HUES48 (cell line): ENCODE measurements around the gene BICRA.

Experiments
- H3K27ac ChIP-seq: one replicate; pipeline ENCODE4 v1.7.0; 2013; ENCODE audit warnings: low read depth, low read length, inconsistent platforms
- H3K27me3 ChIP-seq: 2 replicates; pipeline ENCODE4 v1.6.1; 2013; ENCODE audit warnings: mild to moderate bottlenecking, low read length; ENCODE audit not compliant: control insufficient read depth, insufficient read depth
- H3K36me3 ChIP-seq: 2 replicates; pipeline ENCODE4 v1.6.1; 2013; ENCODE audit warnings: low read length; ENCODE audit not compliant: control insufficient read depth, insufficient read depth
- H3K4me1 ChIP-seq: 2 replicates; pipeline ENCODE4 v1.6.1; 2013; ENCODE audit warnings: mild to moderate bottlenecking, low read length; ENCODE audit not compliant: control insufficient read depth, insufficient read depth
- H3K4me3 ChIP-seq: 2 replicates; pipeline ENCODE4 v1.5.1; 2013; ENCODE audit warnings: mild to moderate bottlenecking, low read depth, low read length
- H3K9ac ChIP-seq: 2 replicates; pipeline ENCODE4 v1.6.1; 2013; ENCODE audit warnings: mild to moderate bottlenecking, low read depth, low read length, moderate library complexity
- H3K9me3 ChIP-seq: 2 replicates; pipeline ENCODE4 v1.6.1; 2013; ENCODE audit warnings: low read length; ENCODE audit not compliant: control insufficient read depth, insufficient read depth

BICRA gene

DNA sequence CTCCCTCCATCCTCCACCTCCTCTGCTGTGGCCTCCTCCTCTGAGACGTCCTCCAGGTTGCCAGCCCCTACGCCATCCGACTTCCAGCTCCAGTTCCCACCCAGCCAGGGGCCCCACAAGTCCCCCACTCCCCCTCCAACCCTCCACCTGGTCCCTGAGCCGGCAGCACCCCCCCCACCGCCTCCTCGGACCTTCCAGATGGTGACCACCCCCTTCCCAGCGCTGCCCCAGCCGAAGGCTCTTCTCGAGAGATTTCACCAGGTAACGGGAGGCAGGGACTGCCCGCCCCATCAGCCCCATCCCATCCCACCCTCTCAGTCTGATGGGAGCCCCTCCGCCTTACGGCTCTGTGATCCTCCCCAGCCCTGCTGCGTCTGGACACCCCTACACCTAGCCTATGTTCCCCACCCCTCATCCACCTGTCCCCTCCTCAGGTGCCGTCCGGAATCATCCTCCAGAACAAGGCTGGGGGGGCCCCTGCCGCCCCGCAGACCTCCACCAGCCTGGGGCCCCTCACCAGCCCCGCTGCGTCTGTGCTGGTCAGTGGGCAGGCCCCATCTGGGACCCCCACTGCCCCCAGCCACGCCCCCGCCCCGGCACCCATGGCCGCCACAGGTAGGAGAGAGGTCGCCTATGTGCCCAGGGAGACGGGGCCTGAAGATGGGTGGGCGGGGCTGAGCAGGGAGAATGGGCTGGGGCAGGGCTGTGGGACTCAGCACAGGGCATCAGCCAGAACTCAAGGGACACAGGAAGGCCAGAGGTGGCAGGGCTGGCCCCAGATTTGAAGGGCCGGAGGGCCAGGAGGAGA lies 85.7 kb downstream of the BICRA start:
- no peak overlapping the region for H3K9ac ChIP-seq
- H3K27ac ChIP-seq: no peak overlapping the region
- no peaks in the 10 kb centered on the region for H3K9me3 ChIP-seq
- H3K4me1 ChIP-seq: no peaks in the 10 kb centered on the region; the same call in 1 of the 2 replicates
- H3K36me3 ChIP-seq: peaks cover 28% of the 10 kb centered on the region
- no peak overlapping the region for H3K4me3 ChIP-seq
- no peaks in the 10 kb centered on the region for H3K27me3 ChIP-seq

DNA sequence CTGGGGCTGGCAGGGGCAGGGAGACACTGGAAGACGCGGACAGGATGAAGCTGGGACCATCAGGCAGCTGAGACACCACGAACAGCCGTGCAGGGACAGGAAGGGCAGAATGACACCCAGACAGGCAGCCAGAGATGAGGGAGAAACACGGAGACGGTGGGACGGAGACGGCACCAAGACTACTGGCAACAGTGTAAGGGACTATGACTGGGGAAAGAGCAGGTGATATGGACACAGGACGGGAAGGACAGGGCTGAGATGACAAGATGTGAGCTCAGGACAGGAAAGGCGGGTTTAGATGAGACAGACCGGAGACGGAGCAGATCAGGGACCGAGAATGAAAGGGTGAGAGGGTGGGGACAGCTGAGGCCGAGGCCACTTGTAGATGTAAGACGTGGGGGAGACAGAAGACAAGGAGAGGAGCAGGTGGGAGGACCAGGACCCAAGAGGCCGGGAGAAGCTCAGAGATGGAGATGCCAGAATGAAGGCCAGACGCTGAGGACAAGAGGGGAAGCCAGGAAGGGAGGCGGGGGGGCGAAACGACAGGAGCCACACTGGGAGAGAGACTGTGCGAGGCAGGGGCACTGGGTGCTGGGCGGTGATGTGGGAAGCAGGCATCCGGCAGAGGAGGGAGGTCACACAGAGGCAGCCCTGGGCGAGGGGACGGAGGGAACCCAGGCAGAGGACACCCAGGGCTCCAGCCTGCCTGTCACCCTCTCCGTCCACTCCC lies 86.8 kb downstream of the BICRA start:
- H3K27me3 ChIP-seq: no peaks in the 10 kb centered on the region
- no peak overlapping the region for H3K9ac ChIP-seq
- peaks cover 32% of the 10 kb centered on the region for H3K36me3 ChIP-seq
- H3K9me3 ChIP-seq: no peaks in the 10 kb centered on the region
- no peak overlapping the region for H3K27ac ChIP-seq
- H3K4me3 ChIP-seq: no peak overlapping the region
- H3K4me1 ChIP-seq: no peaks in the 10 kb centered on the region; the same call in 1 of the 2 replicates

DNA sequence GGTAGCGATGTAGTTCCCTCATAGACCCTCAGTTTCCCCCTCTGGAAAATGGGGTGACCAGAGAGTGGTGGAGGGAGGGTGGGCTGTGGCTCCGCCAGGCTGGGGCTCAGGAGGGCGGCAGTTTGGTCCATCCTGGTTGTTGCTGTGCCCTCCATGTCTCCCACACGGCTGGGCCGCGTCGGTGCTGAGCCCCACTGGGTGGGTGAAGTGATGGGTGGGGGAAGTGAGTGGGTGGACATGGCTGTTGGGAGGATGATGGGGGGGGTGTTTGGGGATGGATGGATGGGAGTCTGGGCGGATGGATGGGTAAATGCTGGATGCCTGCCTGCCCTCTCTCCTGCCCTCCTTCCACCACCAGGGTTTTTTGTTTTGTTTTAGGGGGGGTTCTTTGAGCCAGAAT lies 87.7 kb downstream of the BICRA start:
- no peaks in the 10 kb centered on the region for H3K27me3 ChIP-seq
- H3K27ac ChIP-seq: no peak overlapping the region
- no peak overlapping the region for H3K9ac ChIP-seq
- H3K9me3 ChIP-seq: no peaks in the 10 kb centered on the region
- H3K36me3 ChIP-seq: peaks cover 31% of the 10 kb centered on the region
- H3K4me3 ChIP-seq: no peak overlapping the region
- H3K4me1 ChIP-seq: no peaks in the 10 kb centered on the region; the same call in 1 of the 2 replicates

DNA sequence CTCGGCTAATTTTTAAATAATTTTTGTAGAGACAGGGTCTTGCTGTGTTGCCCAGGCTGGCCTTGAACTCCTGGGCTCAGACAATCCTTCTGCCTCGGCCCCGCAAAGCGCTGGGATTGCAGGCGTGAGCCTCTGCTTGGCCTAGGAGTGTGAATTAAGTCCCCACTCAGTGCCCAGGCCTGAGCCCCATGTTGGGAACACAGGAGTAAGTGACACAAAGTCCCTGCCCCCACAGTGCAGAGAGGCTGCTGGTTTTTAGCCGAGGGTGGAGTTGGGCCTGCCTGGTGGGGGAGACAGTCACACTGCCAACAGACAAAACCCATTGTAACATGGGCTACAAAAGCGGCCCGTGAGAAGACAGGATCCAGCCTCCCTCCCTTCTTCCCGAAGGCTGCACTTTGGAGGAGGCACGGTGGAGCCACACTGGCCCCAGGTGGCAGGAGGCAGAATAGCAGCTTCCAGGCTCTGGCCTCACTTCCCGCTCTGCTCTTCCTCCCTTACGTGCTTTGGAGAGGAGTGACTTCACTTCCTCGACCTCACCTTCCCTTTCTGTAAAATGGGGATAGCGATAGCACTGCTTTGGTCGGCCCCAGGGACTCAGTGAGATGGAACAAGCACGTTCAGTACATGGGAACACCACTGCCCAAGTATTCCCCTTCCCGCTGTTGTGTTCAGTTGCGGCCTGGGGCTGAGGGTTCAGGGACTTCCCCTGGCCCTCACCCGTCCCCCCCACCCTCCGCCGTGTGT lies 89.1 kb downstream of the BICRA start:
- Histone ChIP-seq H3K9ac (no peak overlapping the region), H3K36me3 (peaks cover 31% of the 10 kb centered on the region), H3K27me3 (no peaks in the 10 kb centered on the region), H3K9me3 (no peaks in the 10 kb centered on the region), H3K4me1 (no peaks in the 10 kb centered on the region; the same call in 1 of the 2 replicates), H3K4me3 (no peak overlapping the region), H3K27ac (peak overlapping the region; percentile 63)

DNA sequence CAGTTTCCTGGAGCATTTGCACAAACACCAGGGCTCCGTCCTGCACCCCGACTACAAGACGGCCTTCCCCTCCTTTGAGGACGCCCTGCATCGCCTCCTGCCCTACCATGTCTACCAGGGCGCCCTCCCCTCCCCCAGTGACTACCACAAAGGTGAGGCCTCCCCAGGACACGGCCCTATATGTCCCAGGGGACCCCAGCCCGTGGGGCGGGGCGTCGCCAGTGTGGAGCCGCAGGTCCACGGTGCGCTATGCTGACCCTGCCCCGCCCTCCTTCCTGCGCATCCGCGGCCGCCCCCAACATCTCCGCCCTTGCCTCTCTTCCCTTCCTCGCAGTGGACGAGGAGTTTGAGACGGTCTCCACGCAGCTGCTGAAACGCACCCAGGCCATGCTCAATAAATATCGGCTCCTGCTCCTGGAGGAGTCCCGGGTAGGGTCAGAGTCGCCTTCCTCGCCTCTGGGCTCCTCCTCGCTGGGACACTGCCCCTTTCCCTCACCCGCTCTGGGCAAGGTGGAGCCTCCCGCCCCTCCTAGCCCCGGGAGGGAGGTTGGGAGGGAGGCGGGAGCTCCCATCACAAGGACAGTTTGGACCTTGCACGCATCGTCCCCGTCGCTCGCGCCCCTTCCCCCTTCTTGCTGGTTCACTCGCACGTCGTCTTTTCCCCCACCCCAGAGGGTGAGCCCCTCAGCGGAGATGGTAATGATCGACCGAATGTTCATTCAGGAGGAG lies 89.9 kb downstream of the BICRA start:
- no peak overlapping the region for H3K27ac ChIP-seq
- H3K9ac ChIP-seq: no peak overlapping the region
- H3K27me3 ChIP-seq: no peaks in the 10 kb centered on the region
- peaks cover 34% of the 10 kb centered on the region for H3K36me3 ChIP-seq
- no peak overlapping the region for H3K4me3 ChIP-seq
- no peaks in the 10 kb centered on the region for H3K9me3 ChIP-seq
- H3K4me1 ChIP-seq: no peaks in the 10 kb centered on the region; the same call in 1 of the 2 replicates

DNA sequence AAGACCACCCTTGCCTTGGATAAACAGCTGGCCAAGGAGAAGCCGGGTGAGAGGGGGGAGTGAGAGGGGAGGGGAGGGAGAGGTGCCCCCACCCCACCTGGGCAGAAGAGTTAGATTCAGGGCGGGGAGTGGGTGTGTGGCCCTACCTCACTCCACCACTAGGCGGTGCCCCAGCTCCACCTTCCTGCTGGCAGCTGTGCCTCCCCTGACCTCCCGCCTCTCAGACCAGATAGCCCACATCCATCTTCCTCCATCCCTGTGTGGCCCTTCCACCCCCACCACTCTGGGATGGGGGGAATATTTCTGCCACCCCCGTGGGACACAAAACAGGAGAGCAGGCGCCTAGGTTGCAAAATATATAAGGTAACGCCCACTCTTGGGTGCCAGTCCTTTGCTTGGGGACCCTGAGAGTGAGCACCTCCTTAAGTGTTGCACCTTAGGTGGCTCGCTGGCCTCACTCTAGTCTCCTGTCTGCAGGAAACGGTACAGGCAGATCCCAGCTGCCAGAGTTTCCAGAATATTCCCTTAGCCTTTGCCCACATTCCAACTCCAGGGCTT lies 90.5 kb downstream of the BICRA start:
- H3K27ac ChIP-seq: no peak overlapping the region
- H3K4me3 ChIP-seq: no peak overlapping the region
- H3K27me3 ChIP-seq: no peaks in the 10 kb centered on the region
- no peak overlapping the region for H3K9ac ChIP-seq
- peaks cover 34% of the 10 kb centered on the region for H3K36me3 ChIP-seq
- no peaks in the 10 kb centered on the region for H3K9me3 ChIP-seq
- no peaks in the 10 kb centered on the region; the same call in 1 of the 2 replicates for H3K4me1 ChIP-seq

DNA sequence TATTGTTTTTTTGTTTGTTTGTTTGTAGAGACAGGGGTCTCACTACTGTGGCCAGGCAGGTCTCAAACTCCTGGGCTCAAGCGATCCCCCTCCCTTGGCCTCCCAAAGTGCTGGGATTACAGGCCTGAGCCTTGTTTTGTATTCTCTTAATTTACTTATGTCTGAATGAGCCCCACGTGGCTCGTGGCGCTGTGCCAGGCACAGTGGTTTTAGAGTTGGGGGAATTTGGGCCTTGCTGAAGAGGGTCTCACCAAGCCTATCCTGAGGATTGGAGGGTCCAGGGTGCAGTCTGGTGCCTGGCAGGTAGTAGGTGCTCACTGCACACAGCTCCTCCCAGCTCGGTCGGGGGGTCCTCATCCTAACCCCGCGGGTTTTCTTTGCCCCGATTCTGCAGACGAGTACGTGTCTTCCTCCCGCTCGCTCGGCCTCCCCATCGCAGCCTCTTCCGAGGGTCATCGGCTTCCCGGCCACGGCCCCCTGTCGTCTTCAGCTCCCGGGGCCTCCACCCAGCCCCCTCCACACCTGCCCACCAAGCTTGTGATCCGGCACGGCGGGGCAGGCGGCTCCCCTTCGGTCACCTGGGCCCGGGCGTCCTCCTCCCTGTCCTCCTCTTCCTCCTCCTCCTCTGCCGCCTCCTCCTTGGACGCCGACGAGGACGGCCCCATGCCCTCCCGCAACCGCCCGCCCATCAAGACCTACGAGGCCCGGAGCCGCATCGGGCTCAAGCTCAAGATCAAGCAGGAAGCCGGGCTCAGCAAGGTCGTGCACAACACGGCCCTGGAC lies 92.2 kb downstream of the BICRA start:
- Histone ChIP-seq H3K9ac (no peak overlapping the region), H3K27me3 (no peaks in the 10 kb centered on the region)

DNA sequence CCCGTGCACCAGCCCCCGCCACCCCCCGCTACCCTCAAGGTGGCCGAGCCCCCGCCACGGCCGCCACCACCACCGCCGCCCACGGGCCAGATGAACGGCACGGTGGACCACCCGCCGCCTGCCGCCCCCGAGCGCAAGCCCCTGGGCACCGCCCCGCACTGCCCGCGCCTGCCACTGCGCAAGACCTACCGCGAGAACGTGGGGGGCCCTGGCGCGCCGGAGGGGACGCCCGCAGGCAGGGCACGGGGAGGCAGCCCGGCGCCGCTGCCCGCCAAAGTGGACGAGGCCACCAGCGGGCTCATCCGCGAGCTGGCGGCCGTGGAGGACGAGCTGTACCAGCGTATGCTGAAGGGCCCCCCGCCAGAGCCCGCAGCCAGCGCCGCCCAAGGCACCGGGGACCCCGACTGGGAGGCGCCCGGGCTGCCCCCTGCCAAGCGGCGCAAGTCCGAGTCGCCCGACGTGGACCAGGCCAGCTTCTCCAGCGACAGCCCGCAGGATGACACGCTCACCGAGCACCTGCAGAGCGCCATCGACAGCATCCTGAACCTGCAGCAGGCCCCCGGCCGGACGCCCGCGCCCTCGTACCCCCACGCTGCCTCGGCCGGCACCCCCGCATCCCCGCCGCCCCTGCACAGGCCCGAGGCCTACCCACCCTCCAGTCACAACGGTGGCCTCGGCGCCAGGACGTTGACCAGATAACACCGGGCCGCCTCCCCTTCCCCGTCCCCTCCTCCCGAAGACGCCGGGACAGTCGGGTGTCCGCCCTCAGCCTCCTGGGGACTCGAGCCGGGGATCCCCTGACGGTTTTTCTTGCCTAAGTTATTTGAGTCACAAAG lies 93.0 kb downstream of the BICRA start:
- Histone ChIP-seq H3K4me3 (no peak overlapping the region), H3K27ac (no peak overlapping the region), H3K36me3 (peaks cover 34% of the 10 kb centered on the region), H3K4me1 (no peaks in the 10 kb centered on the region; the same call in 1 of the 2 replicates), H3K9ac (no peak overlapping the region), H3K27me3 (no peaks in the 10 kb centered on the region), H3K9me3 (no peaks in the 10 kb centered on the region)

More for the DNA sequence above, 92.2 kb downstream of the BICRA start:
- H3K27ac ChIP-seq: no peak overlapping the region
- peaks cover 34% of the 10 kb centered on the region for H3K36me3 ChIP-seq
- no peaks in the 10 kb centered on the region; the same call in 1 of the 2 replicates for H3K4me1 ChIP-seq
- no peak overlapping the region for H3K4me3 ChIP-seq
- no peaks in the 10 kb centered on the region for H3K9me3 ChIP-seq

DNA sequence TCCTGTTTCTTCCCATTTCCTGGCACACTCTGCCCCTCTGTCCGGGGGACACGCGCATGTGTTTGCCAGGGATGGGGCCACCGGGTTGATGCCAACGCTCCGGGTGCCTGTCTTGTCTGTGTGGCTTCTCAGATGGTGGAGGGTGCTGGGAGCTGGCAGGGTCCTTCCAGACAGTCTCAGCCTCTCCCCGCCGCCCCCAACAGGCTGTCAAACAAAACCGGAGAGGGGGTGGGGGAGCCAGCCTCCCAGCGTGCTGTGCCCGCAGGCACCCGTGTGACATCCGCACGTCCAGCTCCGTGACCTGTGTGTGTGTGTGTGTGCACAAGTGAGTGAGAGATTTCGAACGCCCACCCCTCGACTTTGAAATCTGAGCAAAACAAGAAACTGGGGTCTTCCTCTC lies 93.7 kb downstream of the BICRA start:
- Histone ChIP-seq H3K27ac (no peak overlapping the region), H3K9me3 (no peaks in the 10 kb centered on the region), H3K4me1 (no peaks in the 10 kb centered on the region; the same call in 1 of the 2 replicates), H3K4me3 (no peak overlapping the region), H3K9ac (no peak overlapping the region), H3K27me3 (no peaks in the 10 kb centered on the region), H3K36me3 (peaks cover 34% of the 10 kb centered on the region)
